Activated naive CD4-positive, alpha-beta T cell (primary cell): Measurements from ENCODE around the gene OSBPL7.

Experiments
- DNase-seq, 4 experiments: peaks; one replicate each; lab custom pipeline; 2025; lab: John Stamatoyannopoulos, UW

Gene OSBPL7

GRCh38 chr17:47823519-47823918 lies 1.9 kb upstream of the OSBPL7 start:
- DNase-seq, result no peak

- no peak for DNase-seq
These were observed 1.2 kb upstream of the OSBPL7 start for GRCh38 chr17:47822785-47823184.

GRCh38 chr17:47821031-47821423 lies 567 bp downstream of the OSBPL7 start:
- no peak for DNase-seq

GRCh38 chr17:47820033-47820789 lies 1.4 kb downstream of the OSBPL7 start:
- DNase-seq, result no peak

- no peak for DNase-seq
These were observed 2.1 kb downstream of the OSBPL7 start for GRCh38 chr17:47819475-47819874.

- DNase-seq, result no peak
These were observed 3.4 kb downstream of the OSBPL7 start for GRCh38 chr17:47818002-47818695.

GRCh38 chr17:47816947-47817346 lies 4.6 kb downstream of the OSBPL7 start:
- DNase-seq, result no peak

GRCh38 chr17:47816111-47816735 lies 5.4 kb downstream of the OSBPL7 start:
- DNase-seq, result no peak

- DNase-seq, result no peak
These were observed 6.3 kb downstream of the OSBPL7 start for GRCh38 chr17:47815106-47815918.

GRCh38 chr17:47813512-47814031 lies 8.0 kb downstream of the OSBPL7 start:
- DNase-seq, result no peak

GRCh38 chr17:47813077-47813476 lies 8.5 kb downstream of the OSBPL7 start:
- DNase-seq, result no peak

GRCh38 chr17:47812146-47812920 lies 9.3 kb downstream of the OSBPL7 start:
- no peak for DNase-seq

- DNase-seq, result no peak
These were observed 9.9 kb downstream of the OSBPL7 start for GRCh38 chr17:47811709-47812108.

- no peak for DNase-seq
These were observed 10.5 kb downstream of the OSBPL7 start for GRCh38 chr17:47810901-47811635.

GRCh38 chr17:47810200-47810821 lies 11.3 kb downstream of the OSBPL7 start:
- no peak for DNase-seq

GRCh38 chr17:47808830-47809480 lies 12.6 kb downstream of the OSBPL7 start:
- DNase-seq, result no peak

- DNase-seq, result no peak
These were observed 13.4 kb downstream of the OSBPL7 start for GRCh38 chr17:47808036-47808829.

GRCh38 chr17:47807421-47807820 lies 14.2 kb downstream of the OSBPL7 start:
- DNase-seq, result no peak

GRCh38 chr17:47806913-47807255 lies 14.7 kb downstream of the OSBPL7 start:
- no peak for DNase-seq
